CD14-positive monocyte (primary cell): ENCODE results near the gene CNIH3. TPM values are rescaled to one million over a fixed set of nuclear protein-coding genes. Genes with fewer than 3 reads are reported as not detected.

Source experiments
- DNase-seq, 3 donors: peaks; one replicate each; pipeline ENCODE4 v3.0.0-alpha.2; 2011 to 2022
- H2AFZ ChIP-seq: 2 replicates; pipeline ENCODE4 v1.6.0; 2012; ENCODE audit warnings: mild to moderate bottlenecking, low read depth, low read length, inconsistent platforms; ENCODE audit not compliant: insufficient read depth, poor library complexity, severe bottlenecking
- H3K27ac ChIP-seq, 2 donors: 1 replicate in 1 of 2; 2 replicates in 1 of 2; pipeline ENCODE4 v1.5.1; 2012 to 2013; ENCODE audit warnings: low read length in 2 of 2, control low read depth in 1 of 2, inconsistent platforms in 1 of 2, low read depth in 1 of 2, mild to moderate bottlenecking in 1 of 2
- H3K27me3 ChIP-seq, 2 donors: one replicate each; pipeline versions ENCODE4 v1.6.0 to v1.6.1; 2011 to 2013; ENCODE audit warnings: low read length in 2 of 2; ENCODE audit not compliant: control insufficient read depth in 2 of 2, insufficient read depth in 2 of 2
- H3K36me3 ChIP-seq, 2 donors: replicated peaks in 1 of 2; 1 replicate in 1 of 2; 2 replicates in 1 of 2; pipeline versions ENCODE4 v1.5.1 to v1.6.1; 2012 to 2013; ENCODE audit warnings: low read length in 2 of 2, control low read depth in 1 of 2, inconsistent platforms in 1 of 2, mild to moderate bottlenecking in 1 of 2; ENCODE audit not compliant: insufficient read depth in 2 of 2, control insufficient read depth in 1 of 2
- H3K4me1 ChIP-seq, 2 donors: 1 replicate in 1 of 2; 2 replicates in 1 of 2; pipeline versions ENCODE4 v1.5.1 to v1.6.1; 2012 to 2013; ENCODE audit warnings: low read length in 2 of 2, control low read depth in 1 of 2, inconsistent platforms in 1 of 2, mild to moderate bottlenecking in 1 of 2, moderate library complexity in 1 of 2; ENCODE audit not compliant: insufficient read depth in 2 of 2, control insufficient read depth in 1 of 2
- H3K4me2 ChIP-seq: replicated peaks from 2 replicates; pipeline ENCODE3; 2012; ENCODE audit warnings: low read length, moderate library complexity, mild to moderate bottlenecking; ENCODE audit not compliant: poor library complexity, severe bottlenecking; ENCODE audit errors: extremely low read depth
- H3K4me3 ChIP-seq, 3 experiments: fragments of 200-600 bp in 1 of 3; sonication (generic) in 1 of 3; replicated peaks in 1 of 3; 1 replicate in 2 of 3; 2 replicates in 1 of 3; pipeline ENCODE4 v1.5.1; 2011 to 2013; ENCODE audit warnings: low read length in 3 of 3, mild to moderate bottlenecking in 3 of 3, control low read depth in 2 of 3, low read depth in 2 of 3, inconsistent platforms in 1 of 3, moderate library complexity in 1 of 3
- H3K79me2 ChIP-seq: 2 replicates; pipeline ENCODE4 v1.6.0; 2012; ENCODE audit warnings: mild to moderate bottlenecking, control low read depth, inconsistent platforms, low read length, moderate library complexity; ENCODE audit not compliant: insufficient read depth
- H3K9ac ChIP-seq: 2 replicates; pipeline ENCODE4 v1.6.0; 2017; ENCODE audit warnings: low read length, mild to moderate bottlenecking; ENCODE audit not compliant: insufficient read depth, poor library complexity, severe bottlenecking
- H3K9me3 ChIP-seq, 2 donors: replicated peaks in 1 of 2; 1 replicate in 1 of 2; 2 replicates in 1 of 2; pipeline versions ENCODE4 v1.5.1 to v1.6.1; 2012 to 2013; ENCODE audit warnings: low read length in 2 of 2, control low read depth in 1 of 2; ENCODE audit not compliant: control insufficient read depth in 1 of 2, insufficient read depth in 1 of 2
- H4K20me1 ChIP-seq: 2 replicates; pipeline ENCODE4 v1.6.0; 2012; ENCODE audit warnings: mild to moderate bottlenecking, low read length, control low read depth, moderate library complexity; ENCODE audit not compliant: insufficient read depth
- H3K27ac Mint-ChIP-seq, 7 donors: one replicate each; pipeline ENCODE4 v1.8.0; 2020; ENCODE audit warnings: mild to moderate bottlenecking in 7 of 7, mixed read lengths in 7 of 7, moderate library complexity in 6 of 7, inconsistent platforms in 2 of 7
- H3K27me3 Mint-ChIP-seq, 3 donors: one replicate each; pipeline ENCODE4 v1.8.0; 2021 to 2022; ENCODE audit warnings: low read depth in 3 of 3, mild to moderate bottlenecking in 3 of 3, mixed read lengths in 3 of 3, moderate library complexity in 3 of 3, inconsistent platforms in 1 of 3
- H3K36me3 Mint-ChIP-seq, 2 donors: one replicate each; pipeline ENCODE4 v1.8.0; 2020; ENCODE audit warnings: mixed read lengths in 2 of 2, inconsistent platforms in 1 of 2, mild to moderate bottlenecking in 1 of 2
- H3K4me1 Mint-ChIP-seq: one replicate; pipeline ENCODE4 v1.8.0; 2020; ENCODE audit warnings: mild to moderate bottlenecking, mixed read lengths
- H3K4me3 Mint-ChIP-seq, 2 donors: one replicate each; pipeline ENCODE4 v1.8.0; 2020; ENCODE audit warnings: mild to moderate bottlenecking in 2 of 2, mixed read lengths in 2 of 2, moderate library complexity in 1 of 2
- H3K9me3 Mint-ChIP-seq, 7 donors: one replicate each; pipeline ENCODE4 v1.8.0; 2020 to 2022; ENCODE audit warnings: mixed read lengths in 7 of 7, mild to moderate bottlenecking in 6 of 7, moderate library complexity in 6 of 7, inconsistent platforms in 2 of 7
- CTCF ChIP-seq: fragments of 200-600 bp; IDR thresholded peaks from one replicate; pipeline ENCODE4 v1.8.0; 2022; ENCODE audit warnings: antibody characterized with exemption, mild to moderate bottlenecking
- WGBS: methylation state at CpG from one replicate; pipeline ENCODE4 v1.1.5; 2013; ENCODE audit warnings: missing lambda C conversion rate; ENCODE audit not compliant: insufficient coverage; 5-methylcytosine and 5-hydroxymethylcytosine counted together
- intact Hi-C, 2 donors: fragments of 100-400 bp; cut with micrococcal nuclease; formaldehyde crosslinking; loops; one replicate each; pipeline versions ENCODE4 v1.15.0 to v1.15.1; 2023
- polyA plus RNA-seq, 3 donors: library from polyadenylated mRNA; depleted of rRNA in 1 of 3; unstranded in 2 of 3; stranded (reverse) in 1 of 3; fragments of 300-500 nt in 2 of 3; fragments of >200 nt in 1 of 3; fragmentation: Illumina TruSeq in 2 of 3; gene quantifications; 1 replicate in 2 of 3; 2 replicates in 1 of 3; pipeline ENCODE4 v1.2.3, GENCODE V29; 2012 to 2021

The CNIH3 gene
- polyA plus RNA-seq, 3 donors = 0.37 TPM; not detected in 2

GRCh38 chr1:224666913-224667312 is 50.8 kb downstream of the CNIH3 start:
- H3K36me3 Mint-ChIP-seq = no peaks in the 10 kb centered on the region
- intact Hi-C loops = no loop called here
- H3K27me3 ChIP-seq = no peaks in the 10 kb centered on the region
- H3K9me3 ChIP-seq = no peaks in the 10 kb centered on the region
- WGBS = no CpG with 5 or more reads among the region's 2 CpGs
- H3K4me1 ChIP-seq = no peaks in the 10 kb centered on the region
- peaks cover 0 to 4% (median 0%) of the 10 kb centered on the region in 7 donors for H3K9me3 Mint-ChIP-seq
- no peak overlapping the region for H3K27ac ChIP-seq
- H3K79me2 ChIP-seq = no peaks in the 10 kb centered on the region
- no peak for TF ChIP-seq CTCF
- H3K4me3 ChIP-seq = no peak overlapping the region
- no peak overlapping the region for H3K4me3 Mint-ChIP-seq
- no peaks in the 10 kb centered on the region for H3K36me3 ChIP-seq
- H3K27me3 Mint-ChIP-seq = peaks cover 0 to 3% (median 2%) of the 10 kb centered on the region in 3 donors
- DNase-seq = no peak
- no peaks in the 10 kb centered on the region for H3K4me1 Mint-ChIP-seq
- no peak overlapping the region for H3K9ac ChIP-seq
- H3K4me2 ChIP-seq = no peak overlapping the region
- no peak overlapping the region for H3K27ac Mint-ChIP-seq
- no peak overlapping the region for H2AFZ ChIP-seq
- H4K20me1 ChIP-seq = no peaks in the 10 kb centered on the region

- Histone ChIP-seq H3K79me2 (no peaks in the 10 kb centered on the region), H2AFZ (no peak overlapping the region), H3K9ac (no peak overlapping the region), H3K4me2 (no peak overlapping the region), H4K20me1 (no peaks in the 10 kb centered on the region), H3K27me3 (no peaks in the 10 kb centered on the region), H3K4me1 (no peaks in the 10 kb centered on the region), H3K9me3 (no peaks in the 10 kb centered on the region), H3K36me3 (no peaks in the 10 kb centered on the region), H3K27ac (no peak overlapping the region), H3K4me3 (no peak overlapping the region)
- Mint-ChIP-seq H3K9me3 (peaks cover 0 to 3% (median 0%) of the 10 kb centered on the region in 7 donors), H3K36me3 (no peaks in the 10 kb centered on the region), H3K4me1 (no peaks in the 10 kb centered on the region), H3K27ac (no peak overlapping the region), H3K27me3 (peaks cover 0 to 3% (median 2%) of the 10 kb centered on the region in 3 donors), H3K4me3 (no peak overlapping the region)
- WGBS = 92% methylated on average over 2 of the region's 3 CpGs
- no peak for TF ChIP-seq CTCF
- no peak for DNase-seq
- intact Hi-C loops = no loop called here
These were observed 52.9 kb downstream of the CNIH3 start for GRCh38 chr1:224668984-224669383.
